ENCODE data around the gene SSR2. TPM values are rescaled to one million over a fixed set of nuclear protein-coding genes. Genes with fewer than 3 reads are reported as not detected.

The SSR2 gene
- total RNA-seq, 1 experiment from 2014 or later, result 198 TPM

DNA sequence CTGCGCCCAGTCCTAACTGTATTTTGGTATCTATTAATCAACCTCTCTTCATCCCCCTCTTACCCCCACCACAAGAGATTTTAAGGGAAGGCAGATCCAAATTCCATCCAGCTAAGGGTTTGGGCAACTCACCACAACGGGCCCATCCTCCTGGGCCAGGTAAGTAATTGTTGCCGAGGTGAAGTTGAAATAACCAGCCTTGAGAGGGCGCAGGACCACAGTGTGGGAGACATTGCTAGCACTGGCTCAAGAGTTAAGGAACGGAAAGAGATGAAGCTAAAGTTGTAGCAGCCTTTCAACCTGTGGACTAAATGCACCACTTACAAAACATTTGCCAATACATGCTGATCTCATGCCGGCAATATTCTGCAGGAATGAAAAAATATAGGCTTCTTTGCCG lies 5.9 kb downstream of the SSR2 start:
- Mint-ChIP-seq H3K4me1 (ENCODE audit: low read depth, unreplicated experiment) (peaks cover 19% of the 10 kb centered on the region), H3K36me3 (ENCODE audit: insufficient read depth, unreplicated experiment) (peaks cover 70% of the 10 kb centered on the region), H3K27ac (ENCODE audit: unreplicated experiment) (no peak overlapping the region), H3K4me3 (ENCODE audit: unreplicated experiment) (no peak overlapping the region), H3K27me3 (ENCODE audit: insufficient read depth, unreplicated experiment) (no peaks in the 10 kb centered on the region), H3K9me3 (ENCODE audit: unreplicated experiment) (no peaks in the 10 kb centered on the region)
- no TSS peak for BruUV-seq (replicated peaks)
- no peak for TF ChIP-seq CTCF (IDR thresholded peaks at IDR 0.05; ENCODE audit: insufficient read depth in 1 of 2, low read depth in 1 of 2, low read length in 1 of 2, severe bottlenecking in 1 of 2, unreplicated experiment in 1 of 2)
- POLR2A ChIA-PET, result no interaction called here
- Histone ChIP-seq H3K4me1 (peaks cover 3% of the 10 kb centered on the region; the same call in 1 of the 2 replicates), H3K9me3 (no peaks in the 10 kb centered on the region), H3K27me3 (replicated peaks; ENCODE audit: control insufficient read depth, insufficient read depth, low read length) (no peaks in the 10 kb centered on the region), H3K4me3 (ENCODE audit: low read depth, low read length) (no peak overlapping the region), H3K36me3 (ENCODE audit: control insufficient read depth, insufficient read depth, low read length) (peaks cover 3% of the 10 kb centered on the region; the same call in 1 of the 2 replicates)
- CTCF ChIA-PET, result interaction anchor here (0.8 kb wide), 1 partner anchor 52 kb away, joined by 3 read pairs; no protein-coding TSS in a partner anchor
- peak in 1 of 2 experiments; percentile 21 for DNase-seq
- intact Hi-C loops (cut with micrococcal nuclease; ENCODE audit: unreplicated experiment), result no loop called here

DNA sequence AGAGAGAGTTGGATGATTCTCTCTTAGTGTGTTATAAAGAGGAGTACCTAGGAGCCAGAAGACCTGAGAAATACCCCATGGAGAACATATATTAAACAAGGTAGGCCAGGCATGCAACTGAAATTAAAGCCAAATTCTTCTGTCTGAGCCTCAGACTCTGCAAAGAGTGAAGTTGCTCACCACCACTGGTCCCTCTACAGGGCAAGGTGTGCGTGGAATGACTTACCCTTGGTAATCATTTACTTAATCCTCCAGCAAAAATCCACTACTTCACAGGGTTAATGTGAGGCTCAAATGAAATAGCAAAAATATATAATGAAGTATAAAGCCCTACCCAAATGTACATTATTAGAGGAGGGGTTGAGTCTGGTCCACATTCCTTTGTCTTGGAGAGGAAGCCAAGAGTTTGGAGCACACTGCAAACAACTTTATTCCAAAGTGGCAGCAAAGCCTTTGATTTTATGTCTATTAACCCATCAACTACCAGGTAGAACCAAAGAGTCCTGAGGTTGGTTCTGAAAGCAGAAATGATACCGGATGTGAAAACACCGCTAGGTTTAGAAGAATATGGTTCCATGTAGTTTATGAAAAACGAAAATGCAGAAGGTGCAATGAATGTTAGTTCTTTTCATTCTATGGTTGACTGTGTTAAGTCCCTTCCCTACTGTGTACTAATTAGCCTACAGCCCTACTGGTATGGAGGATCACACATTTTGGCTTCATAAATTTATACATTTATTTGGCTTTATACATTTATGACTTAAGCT lies 8.5 kb downstream of the SSR2 start:
- no peak overlapping the region for H3K4me3 ChIP-seq (ENCODE audit: low read depth, low read length)
- no peaks in the 10 kb centered on the region for H3K4me1 ChIP-seq
- H3K4me3 Mint-ChIP-seq (ENCODE audit: unreplicated experiment), result no peak overlapping the region
- BruUV-seq (replicated peaks), result no TSS peak
- H3K27me3 ChIP-seq (replicated peaks; ENCODE audit: control insufficient read depth, insufficient read depth, low read length), result no peaks in the 10 kb centered on the region
- no peak for TF ChIP-seq CTCF (IDR thresholded peaks at IDR 0.05; ENCODE audit: insufficient read depth in 1 of 2, low read depth in 1 of 2, low read length in 1 of 2, severe bottlenecking in 1 of 2, unreplicated experiment in 1 of 2)
- no peaks in the 10 kb centered on the region for H3K27me3 Mint-ChIP-seq (ENCODE audit: insufficient read depth, unreplicated experiment)
- DNase-seq, result no peak
- CTCF ChIA-PET, result no interaction called here
- intact Hi-C loops (cut with micrococcal nuclease; ENCODE audit: unreplicated experiment), result no loop called here
- peaks cover 54% of the 10 kb centered on the region for H3K36me3 Mint-ChIP-seq (ENCODE audit: insufficient read depth, unreplicated experiment)
- H3K27ac Mint-ChIP-seq (ENCODE audit: unreplicated experiment), result no peak overlapping the region
- no peaks in the 10 kb centered on the region for H3K9me3 ChIP-seq
- H3K36me3 ChIP-seq (ENCODE audit: control insufficient read depth, insufficient read depth, low read length), result 0 out of 2 replicates have a peak, but pooled peaks cover 1% of the 10 kb centered on the region
- no peaks in the 10 kb centered on the region for H3K9me3 Mint-ChIP-seq (ENCODE audit: unreplicated experiment)
- H3K4me1 Mint-ChIP-seq (ENCODE audit: low read depth, unreplicated experiment), result peaks cover 8% of the 10 kb centered on the region
- POLR2A ChIA-PET, result no interaction called here

GRCh38 chr1:156009404-156009803 lies 11.3 kb downstream of the SSR2 start:
- Histone ChIP-seq H3K4me1 (peaks cover 7% of the 10 kb centered on the region), H3K9me3 (no peaks in the 10 kb centered on the region), H3K27me3 (replicated peaks; ENCODE audit: control insufficient read depth, insufficient read depth, low read length) (no peaks in the 10 kb centered on the region), H3K36me3 (ENCODE audit: control insufficient read depth, insufficient read depth, low read length) (no peaks in the 10 kb centered on the region), H3K4me3 (ENCODE audit: low read depth, low read length) (no peak overlapping the region)
- H3K27me3 Mint-ChIP-seq (ENCODE audit: insufficient read depth, unreplicated experiment), result no peaks in the 10 kb centered on the region
- no TSS peak for BruUV-seq (replicated peaks)
- no peaks in the 10 kb centered on the region for H3K9me3 Mint-ChIP-seq (ENCODE audit: unreplicated experiment)
- peaks cover 8% of the 10 kb centered on the region for H3K4me1 Mint-ChIP-seq (ENCODE audit: low read depth, unreplicated experiment)
- intact Hi-C loops (cut with micrococcal nuclease; ENCODE audit: unreplicated experiment), result loop anchor here (5.0 kb wide), 1 partner anchor 58 kb away; no protein-coding TSS in a partner anchor
- POLR2A ChIA-PET, result no interaction called here
- no peak for TF ChIP-seq CTCF (IDR thresholded peaks at IDR 0.05; ENCODE audit: insufficient read depth in 1 of 2, low read depth in 1 of 2, low read length in 1 of 2, severe bottlenecking in 1 of 2, unreplicated experiment in 1 of 2)
- CTCF ChIA-PET, result interaction anchor here (1.2 to 1.3 kb wide), 2 partner anchors 57 to 120 kb away, joined by 4 to 5 read pairs; no protein-coding TSS in a partner anchor
- no peak for DNase-seq
- peaks cover 45% of the 10 kb centered on the region for H3K36me3 Mint-ChIP-seq (ENCODE audit: insufficient read depth, unreplicated experiment)
- no peak overlapping the region for H3K4me3 Mint-ChIP-seq (ENCODE audit: unreplicated experiment)
- H3K27ac Mint-ChIP-seq (ENCODE audit: unreplicated experiment), result peak overlapping the region; percentile 39

Measured in Caco-2 (cell line).